Measurements from ENCODE around the gene PPM1M. TPM values are rescaled to one million over a fixed set of nuclear protein-coding genes. Genes with fewer than 3 reads are reported as not detected.
A peak's percentile ranks its signal among the peaks of the same experiment; 100 is the strongest.

The PPM1M gene
- total RNA-seq, 2 donors from 2014 or later = 22.4 to 33.2 TPM

- intact Hi-C loops (cut with DNase I) = loop anchor here (5.0 kb wide), 1 partner anchor 122 kb away; no protein-coding TSS in a partner anchor
- peaks cover 29% of the 10 kb centered on the region for H3K4me1 ChIP-seq (replicated peaks)
- no peak for TF ChIP-seq POLR2A (IDR thresholded peaks at IDR 0.05)
- peak; percentile 83 for TF ChIP-seq POLR2AphosphoS5 (IDR thresholded peaks at IDR 0.05)
- peak; percentile 86 to 91 (median 90) for TF ChIP-seq CTCF (IDR thresholded peaks at IDR 0.05)
- peak; percentile 79 for DNase-seq (ENCODE audit: low spot score)
- no peaks in the 10 kb centered on the region for H3K9me3 ChIP-seq
- no peaks in the 10 kb centered on the region for H3K27me3 ChIP-seq (replicated peaks; ENCODE audit: insufficient read depth)
- H3K4me3 ChIP-seq = no peak overlapping the region
- H3K27ac ChIP-seq = peak overlapping the region; percentile 10 to 24
- 23% methylated on average over 9 of the region's 9 CpGs for WGBS
- H3K36me3 ChIP-seq = no peaks in the 10 kb centered on the region
Observed at GRCh38 chr3:52220380-52221026, 25.1 kb upstream of the PPM1M start.

- DNase-seq (ENCODE audit: low spot score) = no peak
Observed at GRCh38 chr3:52221141-52221562, 24.4 kb upstream of the PPM1M start.

GRCh38 chr3:52221563-52222318 is 23.8 kb upstream of the PPM1M start:
- WGBS = 82% methylated on average over 33 of the region's 34 CpGs
- no peak overlapping the region for H3K27ac ChIP-seq
- intact Hi-C loops (cut with DNase I) = loop anchor here (5.0 kb wide), 1 partner anchor 121 kb away; no protein-coding TSS in a partner anchor
- no peaks in the 10 kb centered on the region for H3K27me3 ChIP-seq (replicated peaks; ENCODE audit: insufficient read depth)
- H3K36me3 ChIP-seq = no peaks in the 10 kb centered on the region
- H3K4me1 ChIP-seq (replicated peaks) = peaks cover 29% of the 10 kb centered on the region
- DNase-seq (ENCODE audit: low spot score) = no peak
- H3K4me3 ChIP-seq = no peak overlapping the region
- no peak for TF ChIP-seq POLR2AphosphoS5 (IDR thresholded peaks at IDR 0.05)
- TF ChIP-seq POLR2A (IDR thresholded peaks at IDR 0.05) = no peak
- TF ChIP-seq CTCF (IDR thresholded peaks at IDR 0.05) = no peak
- no peaks in the 10 kb centered on the region for H3K9me3 ChIP-seq

More at GRCh38 chr3:52221141-52221562, 24.4 kb upstream of the PPM1M start:
- no peaks in the 10 kb centered on the region for H3K27me3 ChIP-seq (replicated peaks; ENCODE audit: insufficient read depth)
- intact Hi-C loops (cut with DNase I) = loop anchor here (5.0 kb wide), 1 partner anchor 121 kb away; no protein-coding TSS in a partner anchor
- H3K4me3 ChIP-seq = no peak overlapping the region
- H3K9me3 ChIP-seq = no peaks in the 10 kb centered on the region
- H3K27ac ChIP-seq = peak overlapping the region; percentile 10 to 24
- H3K4me1 ChIP-seq (replicated peaks) = peaks cover 29% of the 10 kb centered on the region
- 91% methylated on average over 27 of the region's 27 CpGs for WGBS
- no peaks in the 10 kb centered on the region for H3K36me3 ChIP-seq
- no peak for TF ChIP-seq CTCF (IDR thresholded peaks at IDR 0.05)
- TF ChIP-seq POLR2A (IDR thresholded peaks at IDR 0.05) = no peak
- no peak for TF ChIP-seq POLR2AphosphoS5 (IDR thresholded peaks at IDR 0.05)

- TF ChIP-seq CTCF (IDR thresholded peaks at IDR 0.05) (no peak), POLR2AphosphoS5 (IDR thresholded peaks at IDR 0.05) (no peak), POLR2A (IDR thresholded peaks at IDR 0.05) (no peak)
- Histone ChIP-seq H3K27me3 (replicated peaks; ENCODE audit: insufficient read depth) (no peaks in the 10 kb centered on the region), H3K36me3 (no peaks in the 10 kb centered on the region), H3K9me3 (no peaks in the 10 kb centered on the region), H3K4me3 (no peak overlapping the region), H3K27ac (no peak overlapping the region), H3K4me1 (replicated peaks) (peaks cover 24% of the 10 kb centered on the region)
- intact Hi-C loops (cut with DNase I) = loop anchor here (5.0 kb wide), 1 partner anchor 120 kb away; no protein-coding TSS in a partner anchor
- no peak for DNase-seq (ENCODE audit: low spot score)
- 91% methylated on average over 41 of the region's 41 CpGs for WGBS
Observed at GRCh38 chr3:52222319-52223221, 23.0 kb upstream of the PPM1M start.

Data from prostate gland (tissue), 2 donors.